GM19099 (cell line): Measurements from ENCODE around the gene LFNG.

Source experiments
- POLR2A ChIP-seq: IDR thresholded peaks from 3 replicates; pipeline ENCODE4 v1.6.1; 2011; ENCODE audit warnings: low read depth; ENCODE audit not compliant: insufficient read length; ENCODE audit errors: extremely low read depth

Gene LFNG

DNA sequence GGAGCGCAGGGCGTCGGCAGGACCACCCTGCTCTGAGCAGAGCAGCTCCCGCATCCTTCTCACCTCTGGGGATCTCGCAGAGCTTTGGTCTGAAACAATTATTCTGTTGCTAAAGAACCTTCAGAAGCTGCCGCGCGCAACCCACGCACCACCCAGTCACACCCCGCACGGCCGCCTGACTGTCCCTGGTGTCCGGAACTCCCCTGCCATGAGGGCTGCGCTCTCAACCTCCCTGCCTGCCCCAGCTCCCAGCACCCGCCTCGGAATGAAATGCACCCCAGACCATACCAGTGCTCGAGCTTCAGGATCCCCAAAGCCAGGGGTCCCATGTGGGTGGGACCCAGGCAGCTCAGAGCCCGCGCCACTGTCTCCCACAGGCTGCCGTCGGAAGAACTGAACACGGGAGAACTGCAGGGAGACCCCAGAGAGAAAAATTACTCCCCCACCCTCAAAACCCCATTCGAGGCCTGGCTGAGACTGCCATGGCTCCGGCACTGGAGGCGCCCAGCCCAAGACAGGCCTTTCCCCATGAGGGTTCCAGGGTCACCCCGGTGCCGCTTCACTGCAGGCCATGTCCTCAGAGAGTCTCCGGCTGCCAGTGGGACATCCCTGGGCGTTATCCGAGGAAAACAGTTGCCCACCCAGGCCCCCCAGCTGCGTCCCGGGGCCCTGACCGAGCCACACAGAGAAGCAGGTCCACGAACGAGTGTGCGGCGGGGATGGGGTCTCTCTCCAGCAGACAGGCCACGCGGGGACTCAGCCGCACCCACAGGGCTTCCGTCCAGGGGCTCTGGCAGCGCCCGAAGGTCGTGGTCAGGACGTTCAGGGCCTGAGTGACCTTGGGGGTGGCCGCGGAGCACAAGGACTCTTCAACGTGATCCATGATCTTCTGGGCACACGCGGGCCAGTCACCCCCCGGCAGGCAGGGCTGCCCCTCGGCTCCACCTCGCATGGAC is 23.6 kb downstream of the LFNG start:
- no peak for TF ChIP-seq POLR2A

- TF ChIP-seq POLR2A = no peak
Measured at GRCh38 chr7:2544541-2545188, 25.1 kb downstream of the LFNG start.

DNA sequence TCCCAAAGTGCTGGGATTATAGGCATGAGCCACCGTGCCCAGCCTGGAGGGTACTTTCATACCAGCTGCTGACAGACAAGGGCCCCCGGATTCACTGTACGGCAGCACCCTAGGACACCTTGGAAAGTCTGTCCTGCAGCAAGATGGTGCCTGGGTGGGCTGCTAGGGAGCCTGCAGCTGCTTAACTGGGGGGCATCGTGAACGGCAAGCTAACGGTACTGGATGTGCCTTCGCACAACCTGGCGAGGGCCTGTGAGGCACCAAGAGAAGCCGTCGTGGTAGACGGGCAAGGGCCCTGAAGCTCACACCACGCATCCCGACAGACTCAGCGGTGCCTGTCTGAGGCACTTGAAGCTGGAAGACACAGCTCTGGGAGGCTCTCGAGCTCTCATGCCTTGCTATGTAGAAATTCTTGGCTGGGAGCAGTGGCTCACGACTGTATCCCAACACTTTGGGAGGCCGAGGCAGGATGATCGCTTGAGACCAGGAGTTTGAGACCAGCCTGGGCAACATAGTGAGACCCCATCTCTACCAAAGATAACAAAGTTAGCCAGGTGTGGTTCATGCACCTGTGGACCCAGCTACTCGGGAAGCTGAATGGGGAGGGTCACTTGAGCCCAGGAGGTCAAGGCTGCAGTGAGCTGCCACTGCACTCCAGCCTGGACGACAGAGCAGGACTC is 26.3 kb downstream of the LFNG start:
- TF ChIP-seq POLR2A = no peak

- no peak for TF ChIP-seq POLR2A
Measured at GRCh38 chr7:2546776-2547586, 27.4 kb downstream of the LFNG start.

- no peak for TF ChIP-seq POLR2A
Measured at GRCh38 chr7:2551418-2551817, 31.8 kb downstream of the LFNG start.

- TF ChIP-seq POLR2A = no peak
Measured at GRCh38 chr7:2553108-2553507, 33.5 kb downstream of the LFNG start.

DNA sequence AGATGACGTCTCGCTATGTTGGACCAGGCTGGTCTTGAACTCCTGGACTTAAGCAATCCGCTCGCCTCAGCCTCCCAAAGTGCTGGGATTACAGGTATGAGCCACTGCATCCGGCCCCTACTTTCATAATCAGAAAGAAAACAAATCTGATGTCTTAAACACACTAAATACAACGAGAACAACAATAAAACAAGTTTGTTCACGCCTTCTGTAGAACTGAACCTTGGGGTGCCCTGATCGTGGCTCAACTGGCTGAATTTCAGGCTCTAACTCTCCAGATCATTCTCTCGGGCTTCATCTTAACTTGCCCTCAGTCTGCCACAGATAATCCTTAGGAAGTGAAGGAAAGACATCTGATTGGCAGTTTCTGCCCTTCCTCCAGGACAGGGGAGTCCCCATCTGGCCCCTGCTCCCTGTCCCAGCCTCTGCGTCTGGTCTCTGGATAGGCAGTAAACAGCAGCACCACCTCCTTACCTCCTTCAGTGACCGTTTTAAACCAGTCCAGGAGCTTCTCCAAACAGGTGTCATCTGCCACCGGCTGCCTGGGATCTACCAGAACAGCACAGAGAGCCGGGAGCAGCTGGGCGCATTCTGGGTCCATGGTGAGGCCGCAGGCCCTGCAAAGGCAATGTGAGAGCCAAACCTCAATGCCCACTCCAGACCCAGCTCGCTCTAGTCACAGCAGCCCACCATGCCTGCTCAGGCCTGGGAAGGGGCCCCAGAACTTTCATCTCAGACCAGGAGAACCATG is 34.4 kb downstream of the LFNG start:
- TF ChIP-seq POLR2A = no peak

DNA sequence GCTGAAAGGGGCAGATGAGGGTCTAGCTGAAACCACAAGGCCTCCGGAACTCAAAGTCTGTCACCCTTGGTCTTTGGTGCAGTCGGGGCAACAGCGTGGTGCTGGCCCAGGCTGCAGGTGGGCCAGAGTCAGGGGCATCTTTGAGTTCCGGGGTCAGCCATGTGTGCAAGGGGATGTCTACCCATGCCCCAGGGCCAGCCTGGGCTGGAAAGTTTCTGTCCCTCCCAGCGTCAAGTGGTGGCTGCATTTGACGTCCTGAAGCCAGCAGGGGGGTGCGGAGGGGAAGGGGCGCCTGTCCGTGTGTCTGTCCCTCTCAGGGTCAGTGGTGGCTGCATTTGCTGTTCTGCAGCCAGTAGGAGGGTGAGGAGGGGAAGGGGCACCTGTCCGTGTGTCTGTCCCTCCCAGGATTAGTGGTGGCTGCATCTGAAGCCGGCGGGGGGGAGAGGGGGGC is 35.1 kb downstream of the LFNG start:
- TF ChIP-seq POLR2A = no peak

DNA sequence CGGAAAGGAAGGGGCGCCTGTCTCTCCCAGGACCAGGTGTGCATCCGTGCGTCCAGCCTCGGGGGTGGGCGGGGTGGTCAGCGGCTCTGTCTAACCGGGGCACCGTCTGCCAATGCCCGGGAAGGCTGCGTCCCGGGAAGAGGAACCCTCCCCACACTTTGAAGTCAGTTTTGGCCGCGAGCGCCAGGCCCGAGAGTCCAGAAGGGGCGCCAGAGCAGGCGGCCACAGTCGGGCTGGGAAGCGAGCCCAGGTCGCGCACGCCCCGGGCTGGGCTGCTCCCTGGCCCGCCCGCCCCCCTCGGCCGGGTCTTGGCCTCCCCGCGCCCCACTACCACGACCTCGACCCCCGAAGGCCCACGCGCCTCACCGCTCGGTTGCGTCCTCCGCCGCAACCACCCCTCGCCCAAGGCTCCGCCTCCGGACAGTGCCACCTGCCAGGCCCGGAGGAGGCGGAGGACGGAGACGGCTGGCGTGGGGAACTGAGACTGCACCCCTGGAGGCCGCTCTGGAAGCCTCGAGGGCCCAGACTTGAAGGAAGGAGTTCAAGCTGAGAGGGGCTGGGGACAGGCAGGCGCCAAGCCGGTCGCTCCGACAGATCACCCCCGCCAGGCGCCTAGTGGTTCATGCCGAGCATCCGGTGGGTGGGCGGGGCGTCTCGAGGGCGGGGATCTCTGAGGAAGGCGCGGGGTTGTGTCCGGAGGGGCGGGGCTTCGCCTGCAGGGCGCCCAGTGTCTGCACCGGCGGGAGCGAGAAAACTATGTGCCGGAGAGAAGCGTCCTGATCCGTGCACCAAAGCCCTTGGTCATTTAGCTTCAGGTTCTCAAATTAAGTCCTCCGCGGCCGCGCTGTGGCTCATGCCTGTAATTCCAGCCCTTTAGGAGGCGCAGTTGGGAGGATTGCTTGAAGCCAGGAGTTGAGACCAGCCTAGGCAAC is 35.8 kb downstream of the LFNG start, which contains the start of gene BRAT1:
BRAT1 (minus strand) TSS at position 404 of the 932 bp plus-strand sequence. CDS start 1,093 bp downstream, outside the sequence.
- peak; percentile 87 for TF ChIP-seq POLR2A

DNA sequence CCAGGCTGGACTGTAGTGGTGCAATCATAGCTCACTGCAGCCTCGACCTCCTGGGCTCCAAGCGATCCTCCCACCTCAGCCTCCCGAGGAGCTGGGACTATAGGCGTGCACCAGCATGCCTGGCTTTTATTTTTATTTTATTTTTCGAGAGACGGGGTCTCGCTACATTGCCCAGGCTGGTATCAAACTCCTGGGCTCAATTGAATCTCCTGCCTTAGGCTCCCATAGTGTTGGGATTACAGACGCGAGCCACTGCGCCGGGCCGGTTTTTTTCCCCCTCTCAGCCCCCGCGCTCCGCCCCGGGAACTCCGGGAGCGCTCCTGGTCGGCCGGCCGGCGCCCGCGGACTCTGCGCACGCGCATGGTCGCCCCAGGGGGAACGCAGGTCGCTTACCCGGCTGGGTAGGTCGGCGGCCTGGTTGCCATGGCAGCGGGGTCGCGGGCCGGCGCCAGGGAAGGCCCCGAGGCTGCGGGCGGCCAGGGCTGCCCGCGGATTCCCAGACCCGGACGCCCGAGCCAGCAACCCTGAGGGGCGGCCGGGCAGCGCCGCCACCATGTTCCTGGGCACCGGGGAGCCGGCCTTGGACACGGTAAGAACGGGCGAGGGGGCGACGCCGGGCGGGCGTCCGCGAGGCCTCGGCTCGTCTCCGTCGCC is 39.2 kb downstream of the LFNG start, which contains the start of gene IQCE:
IQCE (plus strand) TSS at position 351 of the 654 bp plus-strand sequence; CDS start at position 554, 203 bp downstream.
- peak; percentile 39 for TF ChIP-seq POLR2A

GRCh38 chr7:2559283-2559950 is 39.8 kb downstream of the LFNG start:
- TF ChIP-seq POLR2A = no peak
